PC-3 (cell line): Measurements from ENCODE around the gene KIF25.

ENCODE experiments used
- CTCF ChIP-seq: fragments of 300-600 bp; sonication (generic); conservative IDR thresholded peaks from 2 replicates; pipeline ENCODE4 v1.5.1; 2017; ENCODE audit warnings: antibody characterized with exemption, low read depth, mild to moderate bottlenecking, low read length
- EZH2 ChIP-seq: fragments of 300-600 bp; sonication (generic); IDR thresholded peaks from one replicate; pipeline ENCODE4 v1.6.1; 2017; ENCODE audit warnings: antibody characterized with exemption, mild to moderate bottlenecking, low read length; ENCODE audit not compliant: unreplicated experiment
- EZH2phosphoT487 ChIP-seq: fragments of 300-600 bp; sonication (generic); IDR thresholded peaks from 2 replicates; pipeline ENCODE4 v1.6.1; 2018; ENCODE audit warnings: mild to moderate bottlenecking, antibody characterized with exemption, low read length, borderline replicate concordance

GRCh38 chr6:168011291-168011690 is 13.8 kb downstream of the KIF25 start:
- TF ChIP-seq CTCF, result no peak
- TF ChIP-seq EZH2, result no peak
- no peak for TF ChIP-seq EZH2phosphoT487
